GM21390 (cell line): ENCODE data around the gene SURF2.

Experiments
- ATAC-seq: cut with Tn5 transposase; IDR thresholded peaks from one replicate; pipeline ENCODE4 v1.9.1; 2021; ENCODE audit not compliant: unreplicated experiment

Gene SURF2

DNA sequence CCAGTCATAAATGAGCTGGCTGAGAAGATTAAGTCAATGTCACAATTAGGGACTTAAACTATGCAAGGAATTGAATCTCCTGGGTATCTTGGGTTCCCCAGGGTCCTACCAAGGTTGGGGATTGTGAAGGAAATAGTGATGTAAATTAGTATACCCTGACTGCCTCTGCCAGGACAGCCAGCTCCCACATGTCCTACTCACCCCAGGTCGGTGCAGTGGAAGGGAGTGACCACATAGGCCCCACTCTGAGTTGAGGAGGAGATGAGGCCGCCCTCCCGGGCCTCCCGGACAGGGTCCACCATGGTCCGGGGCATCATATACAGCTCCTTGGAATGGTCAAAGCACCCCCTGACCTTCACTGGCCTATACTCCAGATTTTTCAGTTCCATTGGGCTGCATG lies 2.8 kb upstream of the SURF2 start:
- no peak for ATAC-seq

GRCh38 chr9:133354766-133355165 lies 1.6 kb upstream of the SURF2 start:
- no peak for ATAC-seq

DNA sequence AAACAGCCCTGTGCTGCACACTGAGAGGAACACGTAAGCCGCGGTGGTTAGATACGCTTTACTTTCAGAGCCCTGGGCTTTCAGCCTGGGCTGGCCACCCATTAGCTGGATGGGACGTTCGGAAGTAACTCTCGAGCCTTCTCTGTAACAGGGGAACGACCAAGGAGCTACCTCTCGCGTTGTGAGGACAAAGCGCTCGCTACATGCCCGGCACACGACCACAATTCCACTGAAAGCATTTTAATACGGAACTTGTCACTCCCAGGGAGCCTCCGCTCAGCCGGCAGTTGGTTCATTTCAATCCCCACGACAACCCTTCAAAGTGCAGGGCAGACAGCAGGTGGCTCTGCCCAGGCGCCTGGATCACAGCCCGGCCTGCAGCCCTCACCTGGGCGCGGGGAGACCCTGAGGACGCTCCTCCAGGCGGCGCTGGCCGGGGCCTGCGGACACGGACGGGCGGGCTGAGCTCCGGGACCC lies 431 bp upstream of the SURF2 start:
- peak; percentile 39 for ATAC-seq

DNA sequence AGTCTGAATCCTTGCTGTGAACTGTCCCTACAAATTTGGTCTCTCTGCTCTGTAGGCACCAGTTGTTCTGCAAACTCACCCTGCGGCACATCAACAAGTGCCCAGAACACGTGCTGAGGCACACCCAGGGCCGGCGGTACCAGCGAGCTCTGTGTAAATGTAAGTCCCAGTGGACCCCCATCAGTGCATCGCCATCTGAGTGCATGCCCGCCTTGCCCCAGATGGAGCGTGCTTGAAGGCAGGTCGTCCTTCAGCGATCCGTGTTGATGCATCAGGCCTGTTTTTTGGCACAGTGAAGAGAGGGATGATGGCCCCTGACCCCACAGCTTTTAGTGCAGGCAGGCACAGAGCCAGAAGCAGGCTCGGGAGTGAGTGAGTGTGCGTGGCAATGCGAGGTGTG lies 1.3 kb downstream of the SURF2 start:
- ATAC-seq: no peak

DNA sequence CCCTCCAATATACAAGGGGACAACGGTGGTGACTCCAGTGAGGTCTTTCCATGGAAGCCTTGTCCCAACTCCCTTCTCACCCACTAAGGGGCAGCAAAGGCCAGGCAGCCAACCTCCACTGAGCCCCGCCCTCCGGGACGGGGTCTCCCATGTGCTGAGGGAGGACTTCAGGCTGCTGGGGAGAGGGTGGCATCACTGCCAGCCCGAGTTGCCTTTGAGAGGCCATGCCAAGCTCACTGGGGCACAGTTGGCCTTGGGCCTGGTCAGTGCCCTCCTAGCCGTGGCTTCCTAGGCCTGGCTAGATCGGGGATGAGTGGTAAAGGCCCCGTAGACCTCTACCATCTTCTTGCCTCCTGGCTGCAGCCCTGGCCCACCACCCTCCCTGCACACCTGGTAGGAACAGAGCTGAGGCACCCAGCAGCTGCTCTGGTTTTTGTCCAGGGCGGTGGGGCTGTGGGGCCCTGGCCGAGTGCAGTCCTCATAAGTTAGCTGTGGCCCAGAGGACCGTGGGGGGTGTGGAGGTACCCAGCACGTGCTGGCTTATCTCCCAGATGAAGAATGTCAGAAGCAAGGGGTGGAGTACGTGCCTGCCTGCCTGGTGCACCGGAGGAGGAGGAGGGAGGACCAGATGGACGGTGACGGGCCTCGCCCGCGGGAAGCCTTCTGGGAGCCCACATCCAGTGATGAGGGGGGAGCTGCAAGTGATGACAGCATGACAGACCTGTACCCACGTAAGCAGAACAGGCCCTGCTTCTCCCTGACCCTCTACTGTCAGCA lies 3.2 kb downstream of the SURF2 start:
- ATAC-seq: no peak

DNA sequence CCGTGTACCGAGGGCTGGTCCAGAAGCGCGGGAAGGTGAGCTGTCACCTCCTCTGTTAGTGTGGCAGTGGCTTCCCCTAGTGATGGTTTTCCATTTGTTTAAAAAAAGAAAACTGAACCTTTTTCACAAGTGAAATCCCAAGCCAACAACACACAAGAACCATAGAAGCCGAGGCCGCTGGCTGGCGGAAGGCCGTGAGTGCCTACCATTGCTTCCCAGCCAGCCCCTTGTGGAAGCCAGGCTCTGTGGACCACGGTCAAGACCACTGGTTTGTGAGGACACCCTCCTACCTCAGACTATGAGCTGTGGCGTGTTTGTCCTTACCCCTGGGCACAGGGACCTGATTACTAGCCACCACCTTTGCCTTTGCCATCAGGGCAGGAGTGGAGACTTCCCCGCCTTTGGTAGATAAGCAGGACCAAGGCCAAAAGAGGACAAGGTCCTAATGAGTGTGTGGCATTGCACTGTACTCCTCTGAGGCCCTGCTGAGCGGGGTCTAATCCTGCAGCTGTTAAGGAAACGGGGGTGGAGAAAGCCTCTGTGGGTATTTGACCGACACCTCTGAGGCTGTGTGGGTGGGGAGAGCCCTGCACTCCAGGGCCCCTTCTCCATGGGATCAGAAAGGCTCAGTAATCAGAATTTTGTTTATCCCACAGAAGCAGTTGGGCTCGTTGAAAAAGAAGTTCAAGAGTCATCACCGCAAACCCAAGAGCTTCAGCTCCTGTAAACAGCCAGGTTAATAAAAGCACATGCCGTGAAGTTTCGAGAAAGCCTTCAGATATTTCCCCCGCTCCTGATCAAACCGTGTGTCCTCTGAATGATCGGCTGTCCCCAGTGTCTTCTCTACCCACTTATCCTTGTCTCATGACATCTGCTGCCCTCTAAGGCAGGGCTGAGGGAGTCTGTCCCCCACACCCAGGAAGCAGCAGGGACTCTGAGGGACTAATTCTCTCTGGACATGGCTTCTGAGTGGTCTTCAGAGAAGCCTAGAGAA lies 4.3 kb downstream of the SURF2 start:
- no peak for ATAC-seq

- no peak for ATAC-seq
Observed at GRCh38 chr9:133361507-133362092, 5.2 kb downstream of the SURF2 start.

GRCh38 chr9:133362359-133363044 lies 6.2 kb downstream of the SURF2 start:
- ATAC-seq: no peak

DNA sequence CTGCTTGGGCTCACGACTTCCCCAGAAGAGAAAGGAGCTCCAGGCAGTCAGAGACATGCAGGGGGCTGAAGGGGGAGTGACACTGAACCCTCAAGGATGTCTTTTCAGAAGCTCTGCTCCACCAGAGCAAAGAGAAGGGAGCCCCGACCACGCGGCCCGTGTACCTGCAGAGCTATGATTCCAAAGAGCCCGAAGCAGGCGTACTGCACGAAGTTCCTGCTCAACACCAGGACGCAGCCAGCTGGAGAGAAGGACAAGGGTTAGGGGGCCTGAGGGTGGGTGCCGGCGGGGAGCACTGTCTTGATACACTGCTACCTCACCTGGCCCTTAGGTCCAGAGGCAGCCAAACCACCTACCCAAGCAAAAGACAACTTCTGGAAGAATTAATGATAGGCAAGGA lies 10.1 kb downstream of the SURF2 start:
- no peak for ATAC-seq

DNA sequence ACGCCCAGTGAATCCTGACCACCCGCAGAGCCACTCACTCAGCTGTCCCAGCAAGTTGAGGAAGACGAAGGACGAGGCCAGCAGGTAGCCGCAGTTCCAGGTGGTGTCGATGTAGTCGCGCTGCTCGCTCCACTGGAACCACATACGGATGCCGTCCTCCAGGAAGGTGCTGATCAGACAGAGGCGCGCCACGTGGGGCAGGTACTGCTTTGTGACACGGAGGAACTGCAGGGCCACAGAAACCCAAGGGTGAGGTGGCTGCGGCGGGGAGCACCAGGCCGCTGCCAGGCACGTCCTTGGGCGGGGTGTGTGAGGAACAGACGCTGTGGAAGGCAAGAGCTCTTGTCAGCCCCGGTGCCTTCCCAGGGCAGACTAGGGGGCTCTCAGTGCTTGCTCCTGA lies 10.9 kb downstream of the SURF2 start:
- no peak for ATAC-seq

GRCh38 chr9:133367778-133368177 lies 11.4 kb downstream of the SURF2 start:
- no peak for ATAC-seq

- no peak for ATAC-seq
Observed at GRCh38 chr9:133368249-133368881, 12.0 kb downstream of the SURF2 start.

DNA sequence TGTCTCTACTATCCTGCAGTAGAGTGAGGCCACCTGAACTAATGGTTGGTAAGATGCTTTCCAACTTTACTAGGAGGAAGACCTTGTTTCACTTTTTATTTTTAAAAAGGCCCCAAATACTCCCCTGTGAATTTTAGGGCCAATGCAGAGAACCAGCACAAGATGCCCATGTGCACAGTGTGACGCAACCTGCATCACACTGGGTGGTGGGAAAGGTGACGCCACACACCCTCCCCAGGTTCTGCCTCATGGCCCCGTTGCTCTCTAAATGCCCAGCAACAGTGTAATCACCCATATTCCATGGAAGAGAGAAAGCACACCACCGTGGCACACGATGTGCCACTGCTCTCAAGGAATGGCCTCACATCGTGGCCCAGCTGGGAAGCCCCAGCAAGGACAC lies 13.1 kb downstream of the SURF2 start:
- no peak for ATAC-seq

- no peak for ATAC-seq
Observed at GRCh38 chr9:133369933-133370332, 13.6 kb downstream of the SURF2 start.

GRCh38 chr9:133370685-133371084 lies 14.3 kb downstream of the SURF2 start:
- no peak for ATAC-seq

DNA sequence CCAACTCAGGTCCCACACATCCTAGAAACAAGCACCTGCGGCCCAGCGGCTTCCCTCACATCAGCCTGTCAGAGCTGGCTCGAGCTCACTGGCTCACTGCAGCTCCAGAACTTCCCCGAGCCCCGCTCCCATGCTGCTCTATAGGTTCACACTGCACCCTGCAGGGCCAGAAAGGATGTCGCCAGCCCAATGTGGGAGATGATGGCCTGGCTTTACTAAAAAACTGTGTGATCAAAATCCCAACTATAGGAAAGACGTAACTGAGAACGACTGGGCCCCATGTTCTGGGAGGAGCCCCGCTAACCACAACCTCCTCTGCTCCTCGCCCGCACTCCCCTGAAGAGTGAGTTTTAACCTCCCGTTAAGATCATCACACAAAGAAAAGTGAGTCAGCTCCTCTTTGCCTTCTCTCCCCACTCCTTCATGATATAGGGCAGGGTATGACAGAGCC lies 14.9 kb downstream of the SURF2 start:
- no peak for ATAC-seq

DNA sequence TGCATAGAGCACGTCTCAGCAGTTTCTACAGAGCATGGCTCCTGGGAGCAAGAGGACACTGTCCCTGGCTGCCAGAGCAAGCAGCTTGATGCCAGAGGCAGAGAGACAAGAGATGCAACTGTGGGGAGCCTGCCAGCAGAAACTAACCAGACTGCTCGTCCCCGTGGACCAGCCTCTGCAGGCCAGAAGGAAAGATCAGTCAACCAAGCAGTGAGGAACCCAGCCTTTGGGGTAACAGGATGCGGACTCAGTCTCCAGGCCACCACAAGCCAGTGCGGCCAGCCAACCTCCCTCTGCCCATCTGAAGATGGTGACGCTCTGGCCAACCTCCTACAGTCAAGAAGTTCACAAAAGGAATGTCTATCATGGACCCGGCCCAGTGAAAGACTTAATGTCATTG lies 15.8 kb downstream of the SURF2 start:
- ATAC-seq: no peak

DNA sequence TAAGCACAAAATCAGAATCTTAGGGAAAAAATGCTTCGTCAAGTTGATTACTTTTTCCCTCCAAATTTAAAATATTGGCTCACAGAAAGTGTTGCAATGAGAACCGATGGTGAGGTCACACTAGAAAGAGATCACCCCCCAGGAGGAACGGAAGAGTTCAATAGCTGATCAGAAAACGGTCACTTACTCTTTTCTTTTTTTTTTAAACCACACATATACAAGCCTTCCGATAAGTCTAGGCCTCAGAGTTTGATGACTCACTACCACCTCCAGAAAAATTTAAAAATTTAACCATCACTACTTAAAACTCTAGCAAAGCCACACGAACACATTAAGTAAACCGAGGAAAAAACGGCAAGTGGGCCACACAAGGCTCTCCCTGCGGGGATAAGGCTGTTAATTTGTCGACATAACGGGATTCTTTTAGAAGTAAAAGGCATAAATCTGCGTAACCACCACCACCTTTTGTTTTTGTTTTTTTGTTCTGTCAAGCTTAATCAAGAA lies 18.3 kb downstream of the SURF2 start:
- ATAC-seq: no peak

DNA sequence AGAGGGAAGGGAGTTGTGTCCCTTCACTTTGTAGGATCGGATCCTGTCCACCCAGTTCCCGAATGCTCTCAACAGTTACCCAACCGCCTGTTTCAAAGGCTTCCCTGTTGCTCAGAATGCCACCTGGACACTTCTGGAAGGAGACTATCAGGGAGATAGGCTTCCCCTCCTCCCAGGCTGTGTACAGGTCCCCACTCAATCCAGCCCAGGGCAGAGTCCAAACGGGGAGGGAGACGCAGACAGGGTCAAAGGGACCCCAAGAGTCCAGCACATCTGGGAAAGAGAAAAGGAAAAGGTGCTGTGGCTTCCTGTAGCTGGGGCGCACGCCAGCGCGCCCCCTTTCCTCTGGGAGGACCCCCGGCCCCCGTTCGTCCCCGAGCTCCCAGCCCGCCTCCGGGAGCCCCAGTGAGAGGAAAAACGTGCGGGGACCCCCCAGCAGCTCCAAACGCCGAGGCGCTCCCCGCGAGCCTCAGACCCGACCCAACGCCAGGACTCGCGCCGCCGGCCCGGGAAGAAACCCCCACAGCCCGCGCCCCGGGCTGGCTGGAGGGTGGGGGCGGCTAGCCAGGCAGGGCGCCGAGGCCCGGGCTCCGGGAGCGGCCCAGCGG lies 18.9 kb downstream of the SURF2 start:
- ATAC-seq: peak; percentile 27
